Stimulated activated CD4-positive, alpha-beta T cell treated with anti-CD3 and anti-CD28 coated beads, Interleukin-1b, Interleukin-23, amount 100 ng/mL, for 1 hour (primary cell): ENCODE results near the gene KRTAP10-8.
"Not testable (repeated sequence)": the region's sequence is repeated elsewhere in the genome, so short reads cannot be mapped to it uniquely, and the experiment has no call there.

ENCODE experiments used
- DNase-seq, 2 donors: peaks; one replicate each; pipeline ENCODE4 v3.0.0-alpha.2; 2020; ENCODE audit warnings: low read depth in 2 of 2

Gene KRTAP10-8

GRCh38 chr21:44646366-44647221 is 34.7 kb downstream of the KRTAP10-8 start, which contains the start of gene KRTAP10-11:
Gene KRTAP10-11 (plus strand): TSS chr21:44646414. CDS start chr21:44646459, 45 bp downstream.
- DNase-seq = not testable (repeated sequence)

- no peak for DNase-seq
These were observed 35.3 kb downstream of the KRTAP10-8 start for GRCh38 chr21:44647222-44647552.

- DNase-seq = no peak
These were observed 36.9 kb downstream of the KRTAP10-8 start for GRCh38 chr21:44648557-44649311.

- DNase-seq = no peak
These were observed 37.7 kb downstream of the KRTAP10-8 start for GRCh38 chr21:44649521-44650100.

GRCh38 chr21:44650265-44650972 is 38.5 kb downstream of the KRTAP10-8 start:
- DNase-seq = no peak

- DNase-seq = no peak
These were observed 39.2 kb downstream of the KRTAP10-8 start for GRCh38 chr21:44650973-44651675.

- no peak for DNase-seq
These were observed 41.2 kb downstream of the KRTAP10-8 start for GRCh38 chr21:44653123-44653522.

- DNase-seq = peak in 1 of 2 donors; percentile 18
These were observed 42.0 kb downstream of the KRTAP10-8 start for GRCh38 chr21:44653656-44654575.

GRCh38 chr21:44654576-44655175 is 42.8 kb downstream of the KRTAP10-8 start, which contains the start of gene KRTAP12-4:
Gene KRTAP12-4 (minus strand): TSS chr21:44654659. CDS start chr21:44654614, 45 bp downstream.
- DNase-seq = no peak

- DNase-seq = no peak
These were observed 45.0 kb downstream of the KRTAP10-8 start for GRCh38 chr21:44656868-44657267.

GRCh38 chr21:44657635-44658540 is 46.0 kb downstream of the KRTAP10-8 start, which contains the start of gene KRTAP12-3:
Gene KRTAP12-3 (plus strand): TSS chr21:44657932. CDS start chr21:44657980, 48 bp downstream.
- peak in 1 of 2 donors; percentile 15 for DNase-seq

- DNase-seq = no peak
These were observed 46.6 kb downstream of the KRTAP10-8 start for GRCh38 chr21:44658541-44658910.

- DNase-seq = no peak
These were observed 47.2 kb downstream of the KRTAP10-8 start for GRCh38 chr21:44658913-44659595.

GRCh38 chr21:44661567-44661966 is 49.7 kb downstream of the KRTAP10-8 start:
- DNase-seq = not testable (repeated sequence)
